Dedifferentiated amniotic fluid mesenchymal stem cell (primary cell): ENCODE measurements around the gene TRPC3.
"Not testable (repeated sequence)": the region's sequence is repeated elsewhere in the genome, so short reads cannot be mapped to it uniquely, and the experiment has no call there.

Experiments
- DNase-seq: peaks from one replicate; pipeline ENCODE4 v3.0.0-alpha.2; 2016; ENCODE audit errors: extremely low spot score

TRPC3 gene

DNA sequence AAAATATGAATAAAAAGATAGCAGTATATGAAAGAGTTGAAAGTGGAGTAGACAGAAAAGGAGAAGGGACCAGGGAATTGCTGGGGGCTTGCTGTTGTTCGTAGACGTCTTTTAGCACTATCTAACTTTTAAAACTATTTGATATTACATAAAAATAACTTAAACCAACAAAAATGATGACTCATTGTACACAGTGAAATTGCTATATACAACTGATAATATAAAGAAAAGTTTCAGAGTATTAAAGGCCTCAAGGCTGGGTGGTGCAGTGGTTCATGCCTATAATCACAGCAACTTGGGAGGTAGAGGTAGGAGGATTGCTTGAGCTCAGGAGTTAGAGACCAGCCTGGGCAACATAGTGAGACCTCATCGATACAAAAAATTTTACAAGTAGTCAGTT is 5.2 kb downstream of the TRPC3 start:
- DNase-seq: no peak

DNA sequence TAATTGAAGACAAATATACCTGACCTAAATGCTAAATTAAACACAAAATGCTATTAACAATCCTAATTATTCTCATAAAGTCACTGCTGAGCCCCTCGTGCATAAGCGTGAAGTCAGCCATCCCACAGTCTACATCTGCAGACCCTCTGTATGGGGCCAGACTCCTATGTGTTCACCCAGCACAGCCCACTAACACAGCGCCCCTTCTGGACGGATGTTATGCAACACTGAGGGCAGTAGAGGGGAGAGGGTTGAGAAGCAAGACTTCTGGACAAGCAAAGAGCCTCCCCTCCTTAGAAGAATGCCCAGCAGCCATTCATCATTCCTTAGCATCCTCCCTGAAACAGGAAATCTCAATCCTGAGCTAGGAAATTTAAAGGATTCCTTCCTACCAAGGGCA is 7.9 kb downstream of the TRPC3 start:
- no peak for DNase-seq

GRCh38 chr4:121939690-121940089 is 12.2 kb downstream of the TRPC3 start:
- no peak for DNase-seq

GRCh38 chr4:121938282-121939092 is 13.4 kb downstream of the TRPC3 start:
- DNase-seq: no peak

DNA sequence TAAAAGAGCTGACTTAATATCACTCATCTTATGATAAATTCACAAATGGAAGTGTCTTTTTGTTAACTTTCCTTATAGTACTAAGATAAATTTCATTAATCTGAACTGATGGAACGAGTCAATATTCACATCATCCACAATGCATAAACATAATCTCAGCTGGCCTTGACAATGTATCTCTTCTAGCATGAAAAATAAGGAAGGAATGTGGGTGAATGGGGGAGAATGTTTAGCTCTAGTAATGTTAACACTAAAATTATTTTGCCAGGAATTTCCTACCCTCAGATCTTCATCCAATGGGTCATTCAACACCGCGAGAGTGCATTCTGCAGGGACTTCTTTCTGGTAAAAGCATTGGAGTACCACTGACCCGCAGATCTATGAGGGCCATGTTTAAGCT is 15.8 kb downstream of the TRPC3 start:
- DNase-seq: no peak

- DNase-seq: no peak
Observed at GRCh38 chr4:121934635-121935034, 17.2 kb downstream of the TRPC3 start.

GRCh38 chr4:121932212-121932974 is 19.5 kb downstream of the TRPC3 start:
- no peak for DNase-seq

DNA sequence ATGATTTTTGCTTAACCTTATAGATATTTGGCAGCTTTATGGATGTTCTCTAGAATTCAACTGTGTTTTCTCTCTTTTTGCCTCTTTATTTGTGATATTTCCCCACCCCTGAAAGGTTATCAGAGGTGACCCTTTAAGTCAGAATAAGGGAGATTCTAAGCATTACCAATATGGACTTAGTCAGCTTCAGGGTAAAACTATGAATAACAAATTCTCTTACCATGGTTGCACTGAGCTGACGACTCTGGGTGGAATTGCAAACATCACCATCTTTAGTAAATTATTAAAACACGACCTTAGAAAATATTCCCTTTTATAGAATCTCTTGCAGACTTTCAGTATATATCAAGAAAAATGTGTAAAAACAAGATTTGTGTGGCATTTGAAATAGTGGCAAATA is 21.6 kb downstream of the TRPC3 start:
- no peak for DNase-seq

DNA sequence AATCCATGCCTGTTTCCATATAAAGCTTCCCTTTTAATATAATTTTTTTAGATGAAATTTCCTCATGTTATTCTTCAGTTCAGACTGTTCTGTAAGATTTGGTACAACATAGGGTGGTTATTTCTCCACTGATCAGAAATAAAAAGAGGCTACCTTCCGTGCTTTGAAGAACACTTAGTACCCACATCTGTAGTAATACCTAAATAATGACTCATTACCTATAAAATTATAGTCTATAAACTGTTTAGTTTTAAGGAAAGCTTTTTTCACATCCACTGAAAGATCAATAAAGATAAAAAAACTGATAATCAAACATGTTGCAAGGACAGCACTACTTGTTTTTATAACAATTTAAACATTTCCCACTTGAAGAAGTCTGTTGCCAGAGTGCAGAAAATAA is 23.9 kb downstream of the TRPC3 start:
- no peak for DNase-seq

- not testable (repeated sequence) for DNase-seq
Observed at GRCh38 chr4:121926490-121926889, 25.4 kb downstream of the TRPC3 start.

DNA sequence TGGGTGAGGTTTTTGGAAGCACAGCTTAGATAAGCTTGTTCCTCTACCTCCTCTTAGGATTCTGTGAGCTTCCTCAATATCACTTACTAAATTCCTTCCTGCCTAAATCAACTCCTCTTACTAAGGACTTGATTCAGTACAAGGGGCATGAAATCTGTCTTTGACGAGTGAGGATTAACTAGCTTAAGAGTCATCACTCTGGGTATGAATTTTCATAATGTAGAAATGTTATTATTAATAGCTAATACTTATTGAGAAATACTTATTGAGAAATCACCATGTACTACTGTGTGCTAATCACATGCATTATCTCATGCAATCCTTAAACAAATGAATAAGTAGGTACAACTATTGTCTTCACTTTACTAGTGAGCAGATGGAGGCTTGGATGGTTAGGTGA is 28.6 kb downstream of the TRPC3 start:
- DNase-seq: no peak

DNA sequence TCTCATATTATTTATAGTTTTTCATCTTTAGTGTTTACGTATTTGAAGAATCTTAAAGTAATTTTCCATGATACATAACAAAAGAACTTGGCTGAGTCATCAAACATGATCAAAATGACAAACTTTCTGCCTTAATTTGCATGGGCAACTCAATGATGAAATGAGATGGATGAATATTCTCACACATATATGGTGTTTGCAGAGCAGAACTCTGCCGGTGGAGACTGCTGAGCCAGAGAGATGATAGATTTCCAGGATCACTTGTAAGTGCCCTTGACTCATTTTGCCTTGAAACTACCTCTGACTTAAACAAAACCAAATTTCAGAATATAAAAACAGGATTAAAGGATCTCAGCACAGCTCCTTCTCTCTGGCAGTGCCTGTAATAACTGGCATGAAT is 38.2 kb downstream of the TRPC3 start:
- DNase-seq: no peak

- no peak for DNase-seq
Observed at GRCh38 chr4:121908346-121908745, 43.5 kb downstream of the TRPC3 start.

DNA sequence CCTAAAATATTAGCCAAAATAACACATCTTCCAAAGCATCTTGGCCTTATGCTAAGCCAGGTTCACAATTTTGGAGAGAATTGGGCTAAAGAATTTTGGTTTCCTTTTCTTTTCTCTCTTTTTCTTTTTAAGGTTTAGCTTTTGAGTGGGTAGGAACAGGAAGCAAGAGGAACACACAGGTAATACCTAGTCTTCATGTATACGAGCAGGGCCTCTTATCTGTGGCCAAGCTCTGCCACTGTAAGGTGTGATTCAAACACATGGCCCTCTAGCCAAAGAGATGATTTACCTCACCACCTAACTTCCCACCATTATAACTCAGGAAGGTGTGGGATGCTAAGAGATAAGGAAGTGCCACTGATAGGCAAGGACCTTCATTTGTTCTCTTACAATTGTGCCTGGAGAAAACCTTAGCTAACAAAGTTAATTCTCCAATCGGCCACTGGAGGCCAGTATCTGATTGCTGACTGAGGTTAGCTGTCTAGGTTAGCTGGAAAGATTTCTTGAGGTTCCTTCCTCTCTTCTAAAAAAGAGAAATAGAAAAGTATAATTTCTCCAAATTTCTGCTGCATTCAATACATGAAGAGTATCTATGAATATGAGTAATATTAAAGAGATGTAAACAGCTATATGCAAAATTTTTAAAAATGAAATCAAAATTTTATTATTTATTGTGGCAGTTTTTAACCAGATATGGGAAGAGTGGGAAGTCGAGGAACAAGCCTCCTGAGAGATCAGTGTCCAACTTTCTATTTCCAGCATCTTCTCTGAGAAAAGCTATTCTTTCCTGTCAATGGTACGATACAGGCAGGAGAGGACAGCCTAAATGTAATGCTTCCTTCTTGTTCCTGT is 51.5 kb downstream of the TRPC3 start:
- DNase-seq: peak; percentile 71

- no peak for DNase-seq
Observed at GRCh38 chr4:121898150-121898549, 53.7 kb downstream of the TRPC3 start.

DNA sequence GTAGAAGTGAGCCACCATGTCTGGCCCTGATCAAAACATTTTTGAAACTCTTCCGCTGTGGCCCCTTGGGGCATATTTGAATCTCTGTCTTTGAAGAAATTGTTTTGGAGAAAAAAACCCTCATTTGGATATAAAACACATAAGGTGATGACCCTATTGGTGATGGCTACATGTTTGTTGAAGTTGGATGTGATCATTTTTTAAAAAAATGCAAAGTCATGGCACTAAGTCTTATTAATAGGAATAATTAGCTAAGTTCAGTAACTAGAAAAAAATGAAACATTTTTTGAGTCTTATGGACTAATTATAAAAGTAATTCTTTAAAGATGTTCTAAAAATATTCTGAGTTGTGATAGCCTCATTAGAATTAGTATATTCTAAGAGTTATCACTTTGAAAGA is 63.7 kb downstream of the TRPC3 start:
- DNase-seq: no peak

DNA sequence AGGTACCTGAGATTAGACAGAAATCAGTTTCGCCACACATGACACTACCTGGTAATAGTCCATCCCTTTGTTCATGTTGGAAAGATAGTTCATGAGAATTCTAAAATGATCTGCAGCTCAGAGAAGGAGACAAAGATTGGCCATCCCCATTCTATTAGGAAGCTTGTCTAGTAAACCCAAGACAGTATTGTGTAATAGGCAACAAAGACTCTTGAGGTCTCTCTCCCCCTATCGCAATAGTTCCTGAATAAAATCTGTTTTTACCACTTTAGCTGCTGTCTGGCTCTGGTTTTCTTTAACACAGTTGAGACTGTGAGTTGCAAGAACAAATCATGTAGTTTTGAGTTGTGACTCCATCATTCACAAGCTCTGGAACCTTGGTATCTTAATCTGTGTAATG is 66.7 kb downstream of the TRPC3 start:
- DNase-seq: no peak

- DNase-seq: no peak
Observed at GRCh38 chr4:121881158-121881557, 70.7 kb downstream of the TRPC3 start.

DNA sequence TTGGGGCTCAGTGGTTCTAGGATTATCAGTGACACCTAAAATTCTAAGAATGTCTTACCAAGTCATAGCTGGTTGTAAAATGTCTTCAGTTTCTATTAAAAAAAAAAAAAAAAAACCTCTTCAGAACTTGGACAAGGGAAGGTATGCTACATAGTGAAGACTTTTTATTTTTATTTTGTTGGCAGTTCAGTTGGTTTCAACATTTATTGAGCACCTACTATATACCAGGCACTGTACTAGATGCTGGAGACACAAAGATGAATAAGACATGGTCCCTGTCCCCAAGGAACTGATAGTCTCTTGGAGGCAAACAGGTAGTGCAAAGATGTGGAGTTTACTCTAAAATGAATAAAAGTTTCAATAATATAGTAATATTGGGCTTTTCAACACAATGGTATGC is 72.7 kb downstream of the TRPC3 start:
- DNase-seq: no peak

DNA sequence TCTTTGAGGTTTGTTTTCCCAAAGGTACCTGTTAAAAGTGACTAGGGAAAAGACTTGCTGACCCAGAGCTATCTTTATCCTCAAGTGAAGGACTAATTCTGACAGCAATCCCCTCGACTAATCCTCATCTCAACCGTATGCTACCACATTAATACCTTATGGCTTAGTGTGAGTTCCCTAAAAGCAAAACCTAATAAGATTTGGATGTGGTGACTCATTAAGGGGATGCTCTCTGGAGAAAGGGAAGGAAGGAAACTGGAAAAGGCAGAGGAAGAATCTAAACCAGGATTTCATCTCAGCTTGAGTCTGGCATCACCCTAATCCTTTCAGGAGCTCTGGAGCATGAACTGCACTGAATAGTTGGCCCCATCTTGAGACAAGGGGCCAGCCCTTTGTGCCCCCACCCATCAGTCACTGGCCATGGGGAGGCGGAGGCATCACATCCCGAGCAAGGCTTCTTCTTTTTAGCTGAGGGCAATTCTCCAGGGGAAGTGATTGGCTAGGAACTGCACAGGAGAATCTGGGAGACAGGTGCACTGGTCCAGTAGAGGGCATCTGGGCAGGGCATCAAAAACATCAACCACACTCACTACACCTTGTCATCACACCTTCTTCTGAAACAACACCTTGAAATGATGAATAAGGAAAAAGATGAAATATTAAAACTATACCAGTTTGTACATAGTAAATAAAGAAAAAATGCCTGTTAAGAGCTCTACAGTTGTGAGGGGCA is 74.7 kb downstream of the TRPC3 start:
- DNase-seq: no peak

- DNase-seq: no peak
Observed at GRCh38 chr4:121876070-121876469, 75.8 kb downstream of the TRPC3 start.

- DNase-seq: no peak
Observed at GRCh38 chr4:121875652-121876051, 76.2 kb downstream of the TRPC3 start.
